GM12875 (cell line): ENCODE results near the gene SPATA31C2.

Experiments used
- H3K4me3 ChIP-seq: one replicate; pipeline ENCODE4 v1.5.1; 2011; ENCODE audit warnings: low read depth, low read length, control low read depth
- CTCF ChIP-seq: IDR thresholded peaks from 2 replicates; pipeline ENCODE4 v1.5.1; 2011; ENCODE audit warnings: low read depth, mild to moderate bottlenecking, control low read depth, inconsistent platforms, low read length, moderate library complexity, borderline replicate concordance; ENCODE audit not compliant: insufficient read depth

Gene SPATA31C2

GRCh38 chr9:88110026-88110425 lies 28.2 kb downstream of the SPATA31C2 start:
- no peak overlapping the region for H3K4me3 ChIP-seq
- no peak for TF ChIP-seq CTCF

GRCh38 chr9:88108779-88109178 lies 29.5 kb downstream of the SPATA31C2 start:
- TF ChIP-seq CTCF = no peak
- no peak overlapping the region for H3K4me3 ChIP-seq

- TF ChIP-seq CTCF = no peak; the same call in 1 of the 2 replicates
- no peak overlapping the region for H3K4me3 ChIP-seq
These were observed 31.8 kb downstream of the SPATA31C2 start for GRCh38 chr9:88106492-88106891.

- H3K4me3 ChIP-seq = no peak overlapping the region
- no peak for TF ChIP-seq CTCF
These were observed 45.4 kb downstream of the SPATA31C2 start for GRCh38 chr9:88092797-88093331.

- no peak for TF ChIP-seq CTCF
- no peak overlapping the region for H3K4me3 ChIP-seq
These were observed 48.1 kb downstream of the SPATA31C2 start for GRCh38 chr9:88090151-88090581.

GRCh38 chr9:88087906-88088305 lies 50.4 kb downstream of the SPATA31C2 start:
- TF ChIP-seq CTCF = no peak
- H3K4me3 ChIP-seq = no peak overlapping the region

GRCh38 chr9:88085476-88085875 lies 52.8 kb downstream of the SPATA31C2 start:
- TF ChIP-seq CTCF = no peak
- H3K4me3 ChIP-seq = no peak overlapping the region
